Left renal cortex interstitium (tissue), 4 donors: Measurements from ENCODE around the gene OLFML2A. TPM values are rescaled to one million over a fixed set of nuclear protein-coding genes. Genes with fewer than 3 reads are reported as not detected.

ENCODE experiments used
- DNase-seq, 4 donors: peaks; one replicate each; pipeline ENCODE4 v3.0.0-alpha.2; 2013; ENCODE audit warnings: low read depth in 4 of 4, low spot score in 2 of 4, missing footprints in 1 of 4
- polyA plus RNA-seq, 4 donors: library from polyadenylated mRNA; unstranded; fragments of 120-200 nt; gene quantifications; one replicate each; pipeline ENCODE4 v1.2.1, GENCODE V29; 2013; ENCODE audit not compliant: insufficient read length in 4 of 4

Gene OLFML2A
- polyA plus RNA-seq, 4 donors: 20.6 to 26.3 (median 24.0) TPM

- no peak for DNase-seq
Observed at GRCh38 chr9:124846969-124847368, 70.0 kb downstream of the OLFML2A start.

DNA sequence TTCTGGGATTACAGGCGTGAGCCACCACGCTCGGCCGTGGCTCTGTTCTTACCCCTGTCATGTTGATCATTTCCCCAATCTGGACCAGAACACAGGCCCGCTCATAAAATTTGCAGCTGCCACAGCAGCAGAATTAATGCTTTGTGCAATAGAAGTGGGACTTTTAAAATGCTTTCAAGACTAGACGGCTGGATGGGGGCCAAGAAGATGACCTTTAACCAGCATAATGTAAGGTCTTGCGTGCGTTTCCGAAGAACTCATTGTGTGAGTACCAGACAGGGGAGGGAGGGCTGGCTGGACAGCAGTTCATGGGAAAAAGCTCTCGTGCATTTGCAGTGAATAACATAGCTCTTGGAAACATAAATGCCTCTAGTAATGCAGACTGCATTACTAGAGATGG is 72.9 kb downstream of the OLFML2A start:
- DNase-seq: no peak

DNA sequence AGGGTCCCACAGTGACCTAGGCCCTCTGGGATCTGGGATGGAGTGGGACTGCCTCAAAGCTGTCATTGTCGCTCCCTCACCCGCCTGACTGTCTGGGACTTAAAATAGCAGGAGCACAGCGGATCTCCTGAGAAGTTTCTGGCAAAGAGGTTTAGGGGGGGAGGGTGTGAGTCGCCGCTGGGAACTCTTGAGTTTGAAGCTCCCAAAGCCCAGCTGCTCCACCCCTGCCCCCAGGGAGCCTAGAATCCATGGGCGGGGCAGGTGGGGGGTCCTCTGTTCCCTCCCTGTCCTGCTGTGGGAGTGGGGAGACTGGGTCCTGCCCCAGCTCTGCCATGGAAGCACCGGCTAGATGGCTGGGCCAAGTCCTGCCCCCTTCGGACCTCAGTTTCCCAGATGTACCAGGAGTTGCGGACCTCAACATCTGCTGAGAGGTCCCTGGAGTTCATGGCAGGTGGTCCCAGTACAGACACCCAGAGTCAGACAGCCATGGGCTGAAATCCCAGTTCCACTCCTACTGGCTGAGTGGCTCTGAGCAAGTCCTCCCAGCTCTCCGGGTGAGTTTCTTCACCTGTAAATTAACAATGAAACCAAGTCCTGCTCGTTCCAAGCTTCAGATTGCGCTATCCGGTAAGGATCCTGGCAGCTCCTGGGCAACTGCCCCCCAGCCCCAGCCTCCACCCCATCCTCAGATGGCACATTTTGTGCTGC is 75.3 kb downstream of the OLFML2A start:
- no peak for DNase-seq

DNA sequence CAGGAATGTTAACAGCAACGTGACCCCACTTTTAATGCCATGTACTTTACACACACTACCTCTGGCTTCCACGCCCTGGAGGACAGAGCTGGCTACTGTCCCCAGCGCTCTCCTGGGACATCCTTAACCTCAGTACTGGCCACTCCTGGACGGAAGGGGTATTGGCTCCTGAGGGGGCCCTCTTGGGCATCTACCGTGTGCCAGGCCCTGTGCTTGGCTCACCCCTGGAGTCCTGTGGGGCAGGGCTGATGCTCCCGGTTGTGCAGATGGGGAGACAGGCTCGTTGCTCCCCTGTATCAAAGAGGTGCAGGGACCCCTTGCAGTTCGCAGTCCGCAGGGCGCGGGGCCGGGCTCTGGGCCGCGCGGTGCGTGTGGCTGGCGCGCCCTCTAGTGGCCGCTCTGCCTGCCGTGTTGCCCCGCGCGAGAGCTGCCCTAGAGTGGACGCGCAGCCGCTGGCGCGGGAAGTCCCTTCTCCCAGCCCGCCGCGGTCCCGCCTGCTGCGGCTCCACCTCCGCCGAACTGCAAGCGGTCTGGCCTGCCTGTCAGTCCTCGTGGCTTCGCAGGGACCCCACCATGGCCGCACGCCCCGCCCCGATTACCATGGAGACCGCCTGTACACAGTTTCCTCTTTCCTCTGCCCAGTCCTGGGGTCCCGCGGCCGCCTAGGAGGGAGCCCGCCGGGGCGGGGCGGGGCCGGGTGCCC is 76.0 kb downstream of the OLFML2A start, which contains the start of gene WDR38:
Gene WDR38, plus strand, starts transcription at position 632 of the 703 bp plus-strand sequence. CDS start 72 bp downstream, outside the sequence.
- DNase-seq: peak in 1 of 4 donors; percentile 55

GRCh38 chr9:124853605-124854143 is 76.7 kb downstream of the OLFML2A start:
- no peak for DNase-seq

GRCh38 chr9:124854161-124854560 is 77.2 kb downstream of the OLFML2A start:
- DNase-seq: no peak

GRCh38 chr9:124854822-124855221 is 77.9 kb downstream of the OLFML2A start:
- no peak for DNase-seq

- DNase-seq: no peak
Observed at GRCh38 chr9:124855566-124855943, 78.6 kb downstream of the OLFML2A start.

DNA sequence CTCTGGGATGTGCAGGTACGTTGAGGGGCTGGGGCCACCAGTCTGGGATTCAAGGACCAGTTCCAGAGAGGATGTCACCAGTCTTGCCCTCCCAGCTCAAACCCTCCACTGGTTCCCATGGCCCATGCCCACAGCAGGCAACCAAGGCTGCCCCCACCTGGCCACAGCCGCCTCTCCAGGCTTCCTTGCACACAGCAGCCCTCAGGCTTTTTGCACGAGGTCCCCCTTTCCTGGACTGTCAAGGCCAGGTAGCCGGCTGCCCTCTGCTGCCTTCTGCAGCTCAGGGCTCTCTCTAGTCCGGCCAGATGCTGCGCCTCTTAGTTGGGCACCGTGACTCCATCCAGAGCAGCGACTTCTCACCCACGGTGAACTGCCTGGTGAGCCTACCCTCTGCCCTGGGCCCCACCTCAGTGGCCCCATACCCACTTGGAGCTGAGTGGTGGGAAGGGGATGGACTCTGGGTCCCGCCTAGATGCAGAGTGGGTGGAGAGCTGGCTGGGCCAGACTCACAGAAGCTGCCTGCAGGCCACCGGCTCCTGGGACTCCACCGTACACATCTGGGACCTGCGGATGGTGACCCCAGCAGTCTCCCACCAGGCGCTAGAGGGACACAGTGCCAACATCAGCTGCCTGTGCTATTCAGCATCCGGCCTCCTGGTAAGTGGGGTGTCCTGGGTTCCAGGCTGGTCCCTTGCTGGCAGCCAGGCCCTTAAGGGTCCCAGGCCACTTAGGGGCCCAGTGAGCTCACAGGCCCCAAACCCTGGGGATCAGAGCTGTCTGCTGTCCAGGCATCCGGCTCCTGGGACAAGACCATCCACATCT is 79.2 kb downstream of the OLFML2A start:
- no peak for DNase-seq

GRCh38 chr9:124857533-124858162 is 80.7 kb downstream of the OLFML2A start:
- DNase-seq: no peak

- no peak for DNase-seq
Observed at GRCh38 chr9:124858330-124859046, 81.6 kb downstream of the OLFML2A start.

GRCh38 chr9:124859803-124860581 is 83.1 kb downstream of the OLFML2A start:
- no peak for DNase-seq

DNA sequence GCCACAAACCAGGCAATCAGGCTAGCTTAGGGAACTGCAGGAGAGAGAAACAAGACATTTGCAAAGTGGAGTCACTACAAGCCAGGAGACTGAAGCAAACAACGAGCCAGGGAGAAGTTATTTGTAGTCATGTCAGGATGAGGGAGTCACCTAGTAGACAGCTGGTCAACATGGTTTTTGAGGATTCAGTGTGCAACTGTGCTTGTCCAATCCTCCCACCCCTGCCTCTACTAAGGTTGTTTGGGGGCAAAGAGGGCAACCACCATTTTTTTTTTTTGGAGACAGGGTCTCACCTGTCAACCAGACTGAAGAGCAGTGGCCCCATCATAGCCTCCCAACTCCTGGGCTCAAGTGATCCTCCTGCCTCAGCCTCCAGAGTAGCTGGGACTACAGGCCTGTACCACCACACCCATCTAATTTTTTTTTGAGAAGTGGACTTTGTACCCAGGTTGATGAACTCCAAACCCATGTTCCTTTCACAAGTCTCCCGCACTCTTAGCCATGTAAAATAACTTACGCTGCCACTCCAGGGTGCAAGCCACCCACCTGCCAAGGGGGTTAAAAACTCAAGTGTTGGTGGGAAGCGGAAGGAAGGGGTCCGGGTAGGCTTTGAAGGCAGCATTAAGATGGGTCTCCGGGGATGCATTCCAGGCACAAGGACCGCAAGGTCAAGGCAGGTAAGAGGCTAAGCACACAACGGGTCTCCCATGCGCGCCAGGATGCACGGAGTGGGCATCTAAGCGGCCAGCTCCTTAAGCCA is 83.8 kb downstream of the OLFML2A start:
- no peak for DNase-seq

DNA sequence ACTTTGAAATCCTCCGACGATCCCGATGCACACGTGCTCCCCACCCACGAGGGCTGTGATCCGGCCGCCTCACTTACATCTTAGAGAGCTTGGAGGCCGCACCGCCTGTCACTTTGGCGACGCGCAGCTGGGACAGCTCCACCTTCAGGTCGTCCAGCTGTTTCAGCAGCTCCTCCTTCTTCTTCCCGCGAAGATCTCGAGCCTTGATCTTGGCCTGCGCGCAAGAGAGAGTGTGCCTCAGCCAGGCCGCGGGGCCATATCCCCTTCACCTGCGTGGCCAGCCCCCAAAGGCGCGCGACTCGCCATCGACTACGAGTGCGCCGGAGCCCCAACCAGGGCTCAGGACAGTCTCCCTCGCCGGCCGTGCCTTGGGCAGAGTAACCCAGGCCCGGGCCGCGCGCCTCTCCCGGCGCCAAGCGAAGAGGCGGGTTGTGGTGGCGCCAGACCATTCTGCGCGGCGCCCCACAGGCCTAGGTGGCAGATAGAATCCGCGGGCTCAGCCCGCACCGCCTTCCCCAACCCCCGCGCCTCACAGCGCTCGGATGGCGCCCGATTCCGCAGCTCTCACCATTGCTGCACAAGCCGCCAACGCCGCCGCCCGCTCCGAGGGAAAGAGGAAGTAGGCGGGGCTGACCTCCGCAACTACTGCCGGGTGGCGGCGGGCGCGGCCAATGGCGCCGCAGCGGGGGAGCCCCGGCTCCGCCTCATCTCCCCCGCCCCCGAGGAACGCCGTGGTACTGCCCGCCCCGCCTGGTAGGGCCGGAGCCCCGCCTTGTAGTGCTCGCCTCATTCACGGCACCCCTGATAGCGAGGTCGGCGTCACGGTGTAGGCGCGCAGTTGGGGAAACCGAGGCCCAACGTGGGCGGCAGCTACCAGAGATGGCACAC is 84.7 kb downstream of the OLFML2A start, which contains the start of the genes ARPC5L and RPL35:
Gene ARPC5L, plus strand, starts transcription at position 789 of the 888 bp plus-strand sequence. CDS start 7,161 bp downstream, outside the sequence.
Gene RPL35, minus strand, starts transcription at position 616 of the 888 bp plus-strand sequence. Its CDS starts 45 bp downstream, at position 571.
- DNase-seq: peak; percentile 77 to 88 (median 83)

GRCh38 chr9:124863371-124863871 is 86.5 kb downstream of the OLFML2A start:
- DNase-seq: no peak
